HepG2 (cell line): ENCODE results near the gene ALDH3A2. TPM values are rescaled to one million over a fixed set of nuclear protein-coding genes. Genes with fewer than 3 reads are reported as not detected.
A peak's percentile ranks its signal among the peaks of the same experiment; 100 is the strongest.

Source experiments
- AGO2 ChIP-seq: fragments of 200-400 bp; formaldehyde crosslinking; optimal IDR thresholded peaks from 2 replicates; pipeline ENCODE3; 2017; ENCODE audit warnings: mild to moderate bottlenecking, low read depth, low read length, moderate library complexity
- HDAC2 ChIP-seq: sonication (generic); formaldehyde crosslinking; IDR thresholded peaks from 2 replicates; pipeline ENCODE4 v1.4.0; 2020; ENCODE audit warnings: missing genetic modification reagents
- HOXD1 ChIP-seq: sonication (generic); formaldehyde crosslinking; IDR thresholded peaks from 2 replicates; pipeline ENCODE4 v1.5.0; 2020; ENCODE audit warnings: missing genetic modification reagents
- ISX ChIP-seq: sonication (generic); formaldehyde crosslinking; conservative IDR thresholded peaks from 2 replicates; pipeline ENCODE4 v1.5.0; 2020; ENCODE audit warnings: missing genetic modification reagents
- MED8 ChIP-seq: sonication (generic); formaldehyde crosslinking; IDR thresholded peaks from 2 replicates; pipeline ENCODE4 v1.8.1; 2023; ENCODE audit warnings: mild to moderate bottlenecking, missing genetic modification reagents; ENCODE audit not compliant: insufficient replicate concordance
- MLLT10 ChIP-seq: sonication (generic); formaldehyde crosslinking; IDR thresholded peaks from 2 replicates; pipeline ENCODE4 v1.4.0; 2020; ENCODE audit warnings: missing genetic modification reagents
- TSC22D2 ChIP-seq: sonication (generic); formaldehyde crosslinking; IDR thresholded peaks from 2 replicates; pipeline ENCODE4 v1.5.1; 2020; ENCODE audit warnings: missing genetic modification reagents, mild to moderate bottlenecking, borderline replicate concordance
- ZFP82 ChIP-seq: sonication (generic); formaldehyde crosslinking; IDR thresholded peaks from 2 replicates; pipeline ENCODE4 v1.5.1; 2020; ENCODE audit warnings: mild to moderate bottlenecking, missing genetic modification reagents, borderline replicate concordance
- ZNF232 ChIP-seq: sonication (generic); formaldehyde crosslinking; IDR thresholded peaks from 2 replicates; pipeline ENCODE4 v1.4.0; 2020; ENCODE audit warnings: missing genetic modification reagents, borderline replicate concordance
- polyA plus RNA-seq, 8 experiments: library from polyadenylated mRNA; depleted of rRNA in 3 of 8; stranded (reverse) in 7 of 8; unstranded in 1 of 8; fragments of >200 nt; fragmentation: Illumina TruSeq in 4 of 8; extraction: Trizol in 4 of 8; gene quantifications; 2 replicates each; pipeline versions ENCODE4 v1.2.1 to v1.2.3, GENCODE V29; 2011 to 2016; ENCODE audit warnings: low read depth in 4 of 8, missing spikeins in 1 of 8, mixed read lengths in 1 of 8; ENCODE audit not compliant: insufficient read depth in 1 of 8
- total RNA-seq, 5 experiments: library from RNA; depleted of rRNA; stranded (reverse); fragments of >200 nt; fragmentation: Illumina TruSeq; extraction: Trizol; gene quantifications; 2 replicates each; pipeline ENCODE4 v1.2.3, GENCODE V29; 2016; ENCODE audit warnings: low read depth in 1 of 5
- TF ChIP-seq, protein P1 (sequence below): sonication (generic); formaldehyde crosslinking; IDR thresholded peaks from 2 replicates; pipeline ENCODE4 v1.5.0; 2020; ENCODE audit warnings: mild to moderate bottlenecking, missing genetic modification reagents
- TF ChIP-seq, protein P2 (sequence below): sonication (generic); formaldehyde crosslinking; IDR thresholded peaks from 2 replicates; pipeline ENCODE4 v1.4.0; 2020; ENCODE audit warnings: mild to moderate bottlenecking, missing genetic modification reagents
- TF ChIP-seq, protein P3 (sequence below), 2 experiments: sonication (generic) in 1 of 2; formaldehyde crosslinking in 1 of 2; IDR thresholded peaks; 2 replicates each; pipeline versions ENCODE4 v1.5.1 to v1.6.1; 2011 to 2020; ENCODE audit warnings: borderline replicate concordance in 1 of 2, low read depth in 1 of 2, low read length in 1 of 2, mild to moderate bottlenecking in 1 of 2, missing genetic modification reagents in 1 of 2, moderate library complexity in 1 of 2
- TF ChIP-seq, protein P4 (sequence below): IDR thresholded peaks from 2 replicates; pipeline ENCODE4 v1.6.1; 2016; ENCODE audit warnings: mild to moderate bottlenecking

ALDH3A2 gene
- total and polyA plus RNA-seq, 2 of the 13 experiments (the other 11 are each of a cell fraction or from before 2014, with no cell fraction given), result 80.8 to 180 TPM

DNA sequence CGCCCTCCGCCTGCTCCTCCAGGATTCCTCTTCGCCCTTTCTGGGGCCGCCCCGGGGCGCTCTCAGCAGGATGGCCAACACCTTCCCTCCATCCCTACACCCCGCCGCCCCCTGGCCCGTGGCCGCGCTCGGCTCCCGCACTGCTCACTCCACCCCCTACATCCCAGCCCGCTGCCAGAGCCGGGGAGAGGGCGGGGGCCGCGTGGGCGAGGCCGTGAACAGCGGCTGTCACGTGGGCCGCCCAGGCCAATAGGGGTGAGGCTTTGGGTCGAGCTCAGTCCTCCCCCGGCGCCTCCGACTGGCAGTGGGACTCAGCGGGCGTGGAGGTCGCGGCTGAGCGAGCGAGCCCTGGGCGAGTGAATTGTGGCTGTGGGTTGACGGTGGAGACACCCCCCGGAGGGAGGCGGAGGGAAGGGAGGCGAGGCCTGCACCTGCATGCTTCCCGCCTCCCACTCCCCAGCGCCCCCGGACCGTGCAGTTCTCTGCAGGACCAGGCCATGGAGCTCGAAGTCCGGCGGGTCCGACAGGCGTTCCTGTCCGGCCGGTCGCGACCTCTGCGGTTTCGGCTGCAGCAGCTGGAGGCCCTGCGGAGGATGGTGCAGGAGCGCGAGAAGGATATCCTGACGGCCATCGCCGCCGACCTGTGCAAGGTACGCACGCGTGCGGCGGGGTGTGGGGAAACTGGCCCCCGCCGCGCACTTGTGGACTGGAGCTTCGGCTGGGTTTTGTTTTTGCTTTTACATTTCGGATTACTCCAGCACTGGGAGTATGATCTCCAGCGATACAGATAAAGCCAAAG, at the start of gene ALDH3A2 (continued):
- TF ChIP-seq TSC22D2 (CRISPR knock-in tag) (peak; percentile 94; the same call in 1 of the 2 replicates), HDAC2 (CRISPR knock-in tag) (peak; percentile 96), ZNF232 (CRISPR knock-in tag) (peak; percentile 97), MED8 (CRISPR knock-in tag) (peak; percentile 94), HOXD1 (CRISPR knock-in tag) (peak; percentile 94), AGO2 (peak; percentile 89), ISX (CRISPR knock-in tag) (no peak; the same call in none of the 2 replicates), ZFP82 (peak; percentile 64), MLLT10 (no peak)
- TF ChIP-seq, protein P1, sequence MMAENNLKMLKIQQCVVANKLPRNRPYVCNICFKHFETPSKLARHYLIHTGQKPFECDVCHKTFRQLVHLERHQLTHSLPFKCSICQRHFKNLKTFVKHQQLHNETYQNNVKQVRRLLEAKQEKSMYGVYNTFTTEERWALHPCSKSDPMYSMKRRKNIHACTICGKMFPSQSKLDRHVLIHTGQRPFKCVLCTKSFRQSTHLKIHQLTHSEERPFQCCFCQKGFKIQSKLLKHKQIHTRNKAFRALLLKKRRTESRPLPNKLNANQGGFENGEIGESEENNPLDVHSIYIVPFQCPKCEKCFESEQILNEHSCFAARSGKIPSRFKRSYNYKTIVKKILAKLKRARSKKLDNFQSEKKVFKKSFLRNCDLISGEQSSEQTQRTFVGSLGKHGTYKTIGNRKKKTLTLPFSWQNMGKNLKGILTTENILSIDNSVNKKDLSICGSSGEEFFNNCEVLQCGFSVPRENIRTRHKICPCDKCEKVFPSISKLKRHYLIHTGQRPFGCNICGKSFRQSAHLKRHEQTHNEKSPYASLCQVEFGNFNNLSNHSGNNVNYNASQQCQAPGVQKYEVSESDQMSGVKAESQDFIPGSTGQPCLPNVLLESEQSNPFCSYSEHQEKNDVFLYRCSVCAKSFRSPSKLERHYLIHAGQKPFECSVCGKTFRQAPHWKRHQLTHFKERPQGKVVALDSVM, result peak; percentile 93
- TF ChIP-seq, protein P2, sequence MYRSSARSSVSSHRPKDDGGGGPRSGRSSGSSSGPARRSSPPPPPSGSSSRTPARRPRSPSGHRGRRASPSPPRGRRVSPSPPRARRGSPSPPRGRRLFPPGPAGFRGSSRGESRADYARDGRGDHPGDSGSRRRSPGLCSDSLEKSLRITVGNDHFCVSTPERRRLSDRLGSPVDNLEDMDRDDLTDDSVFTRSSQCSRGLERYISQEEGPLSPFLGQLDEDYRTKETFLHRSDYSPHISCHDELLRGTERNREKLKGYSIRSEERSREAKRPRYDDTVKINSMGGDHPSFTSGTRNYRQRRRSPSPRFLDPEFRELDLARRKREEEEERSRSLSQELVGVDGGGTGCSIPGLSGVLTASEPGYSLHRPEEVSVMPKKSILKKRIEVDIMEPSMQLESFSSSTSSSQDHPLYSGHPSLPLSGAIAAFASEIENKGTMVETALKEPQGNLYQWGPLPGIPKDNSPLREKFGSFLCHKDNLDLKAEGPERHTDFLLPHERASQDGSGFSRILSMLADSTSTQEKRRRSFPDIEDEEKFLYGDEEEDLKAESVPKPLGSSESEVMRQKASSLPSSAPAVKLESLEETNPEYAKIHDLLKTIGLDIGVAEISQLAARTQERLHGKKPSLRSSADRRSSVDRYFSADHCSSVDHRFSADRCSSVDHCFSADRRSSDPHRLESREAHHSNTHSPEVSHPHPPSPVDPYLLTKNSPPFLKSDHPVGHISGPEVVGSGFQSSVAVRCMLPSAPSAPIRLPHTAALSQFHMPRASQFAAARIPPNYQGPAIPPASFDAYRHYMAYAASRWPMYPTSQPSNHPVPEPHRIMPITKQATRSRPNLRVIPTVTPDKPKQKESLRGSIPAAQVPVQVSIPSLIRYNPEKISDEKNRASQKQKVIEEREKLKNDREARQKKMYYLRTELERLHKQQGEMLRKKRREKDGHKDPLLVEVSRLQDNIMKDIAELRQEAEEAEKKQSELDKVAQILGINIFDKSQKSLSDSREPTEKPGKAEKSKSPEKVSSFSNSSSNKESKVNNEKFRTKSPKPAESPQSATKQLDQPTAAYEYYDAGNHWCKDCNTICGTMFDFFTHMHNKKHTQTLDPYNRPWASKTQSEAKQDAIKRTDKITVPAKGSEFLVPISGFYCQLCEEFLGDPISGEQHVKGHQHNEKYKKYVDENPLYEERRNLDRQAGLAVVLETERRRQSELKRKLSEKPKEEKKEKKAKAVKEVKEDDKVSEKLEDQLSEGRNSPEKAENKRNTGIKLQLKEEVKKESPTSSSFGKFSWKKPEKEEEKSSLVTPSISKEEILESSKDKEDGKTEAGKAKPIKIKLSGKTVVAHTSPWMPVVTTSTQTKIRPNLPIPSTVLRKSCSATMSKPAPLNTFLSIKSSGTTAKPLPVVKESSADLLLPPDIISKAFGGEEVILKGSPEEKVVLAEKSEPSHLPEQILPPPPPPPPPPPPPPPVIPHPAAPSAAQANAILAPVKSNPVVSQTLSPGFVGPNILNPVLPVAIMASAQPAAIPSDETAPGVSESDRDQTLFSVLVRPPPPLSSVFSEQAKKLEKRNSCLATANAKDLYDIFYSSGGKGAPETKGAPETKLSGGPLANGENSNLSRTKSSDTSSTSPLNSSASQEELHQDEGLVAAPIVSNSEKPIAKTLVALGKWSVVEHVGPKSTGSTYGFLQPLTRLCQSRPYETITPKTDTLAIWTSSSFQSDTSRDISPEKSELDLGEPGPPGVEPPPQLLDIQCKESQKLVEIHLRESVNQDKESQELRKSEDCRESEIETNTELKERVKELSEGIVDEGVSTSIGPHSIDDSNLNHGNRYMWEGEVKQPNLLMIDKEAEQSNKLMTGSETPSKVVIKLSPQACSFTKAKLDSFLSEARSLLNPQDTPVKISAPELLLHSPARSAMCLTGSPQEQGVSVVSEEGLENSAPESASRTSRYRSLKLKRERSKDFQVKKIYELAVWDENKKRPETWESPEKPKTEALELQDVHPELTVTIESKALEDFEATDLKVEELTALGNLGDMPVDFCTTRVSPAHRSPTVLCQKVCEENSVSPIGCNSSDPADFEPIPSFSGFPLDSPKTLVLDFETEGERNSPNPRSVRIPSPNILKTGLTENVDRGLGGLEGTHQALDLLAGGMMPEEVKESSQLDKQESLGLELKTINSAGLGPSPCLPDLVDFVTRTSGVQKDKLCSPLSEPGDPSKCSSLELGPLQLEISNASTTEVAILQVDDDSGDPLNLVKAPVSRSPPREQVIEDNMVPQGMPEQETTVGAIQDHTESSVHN (CRISPR knock-in tag), result 0 out of 2 replicates have a peak, but pooled peaks have one; percentile 12
- TF ChIP-seq, protein P3, sequence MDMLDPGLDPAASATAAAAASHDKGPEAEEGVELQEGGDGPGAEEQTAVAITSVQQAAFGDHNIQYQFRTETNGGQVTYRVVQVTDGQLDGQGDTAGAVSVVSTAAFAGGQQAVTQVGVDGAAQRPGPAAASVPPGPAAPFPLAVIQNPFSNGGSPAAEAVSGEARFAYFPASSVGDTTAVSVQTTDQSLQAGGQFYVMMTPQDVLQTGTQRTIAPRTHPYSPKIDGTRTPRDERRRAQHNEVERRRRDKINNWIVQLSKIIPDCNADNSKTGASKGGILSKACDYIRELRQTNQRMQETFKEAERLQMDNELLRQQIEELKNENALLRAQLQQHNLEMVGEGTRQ (IDR thresholded peaks at IDR 0.05; ENCODE audit: low read depth, low read length), result peak; percentile 93
- TF ChIP-seq, protein P3 (CRISPR knock-in tag; IDR thresholded peaks at IDR 0.05; ENCODE audit: borderline replicate concordance), result peak; percentile 99
- TF ChIP-seq, protein P4, sequence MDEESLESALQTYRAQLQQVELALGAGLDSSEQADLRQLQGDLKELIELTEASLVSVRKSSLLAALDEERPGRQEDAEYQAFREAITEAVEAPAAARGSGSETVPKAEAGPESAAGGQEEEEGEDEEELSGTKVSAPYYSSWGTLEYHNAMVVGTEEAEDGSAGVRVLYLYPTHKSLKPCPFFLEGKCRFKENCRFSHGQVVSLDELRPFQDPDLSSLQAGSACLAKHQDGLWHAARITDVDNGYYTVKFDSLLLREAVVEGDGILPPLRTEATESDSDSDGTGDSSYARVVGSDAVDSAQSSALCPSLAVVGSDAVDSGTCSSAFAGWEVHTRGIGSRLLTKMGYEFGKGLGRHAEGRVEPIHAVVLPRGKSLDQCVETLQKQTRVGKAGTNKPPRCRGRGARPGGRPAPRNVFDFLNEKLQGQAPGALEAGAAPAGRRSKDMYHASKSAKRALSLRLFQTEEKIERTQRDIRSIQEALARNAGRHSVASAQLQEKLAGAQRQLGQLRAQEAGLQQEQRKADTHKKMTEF (CRISPR knock-in tag), result peak; percentile 99
